Pons (tissue), 1 donor: ENCODE results near the gene JAGN1.
"Not testable (repeated sequence)": the region's sequence is repeated elsewhere in the genome, so short reads cannot be mapped to it uniquely, and the experiment has no call there.

Experiments used
- DNase-seq: peaks from one replicate; pipeline ENCODE4 v3.0.0-alpha.2; 2016; ENCODE audit warnings: low spot score

Gene JAGN1

GRCh38 chr3:9898467-9899241 lies 8.2 kb downstream of the JAGN1 start:
- no peak for DNase-seq

DNA sequence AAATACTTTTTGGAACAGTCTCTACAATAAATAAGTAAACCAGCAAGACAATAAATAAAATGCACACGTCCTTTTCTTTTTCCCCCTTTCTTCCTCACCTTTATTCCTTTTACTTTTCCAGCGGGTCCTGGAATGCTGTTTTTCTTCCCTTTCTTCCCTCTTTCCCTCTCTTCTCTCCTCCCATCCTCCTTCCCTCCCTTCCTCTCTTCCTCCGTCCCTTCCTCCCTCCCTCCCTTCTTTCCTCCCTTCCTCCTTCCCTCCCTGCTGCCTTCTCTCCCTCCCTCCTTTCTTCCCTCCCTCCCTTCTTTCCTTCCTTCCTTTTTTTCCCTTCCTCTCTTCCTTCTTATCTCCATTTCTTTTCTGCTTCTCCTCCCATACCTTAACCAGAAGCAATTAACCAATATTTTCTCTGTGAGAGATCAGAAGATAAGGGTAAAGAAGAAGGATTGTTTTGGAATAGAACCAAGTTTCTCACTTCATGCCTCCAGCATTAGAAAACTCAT lies 8.9 kb downstream of the JAGN1 start:
- DNase-seq, result no peak

DNA sequence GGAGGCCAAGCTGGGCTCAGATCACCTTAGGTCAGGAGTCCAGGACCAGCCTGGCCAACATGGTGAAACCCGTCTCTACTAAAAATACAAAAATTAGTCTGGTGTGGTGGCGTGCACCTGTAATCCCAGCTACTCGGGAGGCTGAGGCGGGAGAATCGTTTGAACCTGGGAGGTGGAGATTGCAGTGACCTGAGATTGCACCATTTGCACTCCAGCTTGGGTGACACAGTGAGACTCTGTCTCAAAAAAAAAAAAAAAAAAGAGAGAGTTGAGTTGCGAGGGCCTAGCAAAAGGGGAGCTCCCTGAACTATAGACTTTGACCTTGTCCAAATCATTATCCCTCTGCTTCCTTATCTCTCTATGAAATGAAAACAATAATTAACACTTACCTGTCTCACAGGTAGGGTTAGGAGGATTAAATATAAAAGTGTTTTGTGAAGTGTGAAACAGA lies 10.6 kb downstream of the JAGN1 start:
- DNase-seq, result not testable (repeated sequence)

DNA sequence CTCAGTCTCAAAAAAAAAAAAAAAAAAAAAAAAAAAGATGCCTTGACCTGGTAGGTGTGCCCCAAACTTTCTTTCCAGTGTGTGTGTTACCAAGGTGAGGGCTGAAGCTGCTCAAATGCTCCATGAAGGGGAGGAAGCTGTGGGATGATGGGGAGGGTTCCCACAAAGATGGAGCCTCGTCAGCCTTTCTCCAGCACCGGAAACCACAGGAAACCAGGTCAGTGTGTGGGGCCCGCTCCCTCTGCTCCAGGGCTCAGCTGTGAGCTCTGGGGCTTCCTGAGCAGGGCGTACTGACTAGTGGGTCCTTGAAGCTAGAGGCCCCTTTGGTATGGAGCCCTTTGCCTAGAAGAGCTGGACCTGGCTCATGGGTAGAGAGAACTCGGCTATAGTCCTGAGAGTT lies 11.6 kb downstream of the JAGN1 start:
- no peak for DNase-seq

DNA sequence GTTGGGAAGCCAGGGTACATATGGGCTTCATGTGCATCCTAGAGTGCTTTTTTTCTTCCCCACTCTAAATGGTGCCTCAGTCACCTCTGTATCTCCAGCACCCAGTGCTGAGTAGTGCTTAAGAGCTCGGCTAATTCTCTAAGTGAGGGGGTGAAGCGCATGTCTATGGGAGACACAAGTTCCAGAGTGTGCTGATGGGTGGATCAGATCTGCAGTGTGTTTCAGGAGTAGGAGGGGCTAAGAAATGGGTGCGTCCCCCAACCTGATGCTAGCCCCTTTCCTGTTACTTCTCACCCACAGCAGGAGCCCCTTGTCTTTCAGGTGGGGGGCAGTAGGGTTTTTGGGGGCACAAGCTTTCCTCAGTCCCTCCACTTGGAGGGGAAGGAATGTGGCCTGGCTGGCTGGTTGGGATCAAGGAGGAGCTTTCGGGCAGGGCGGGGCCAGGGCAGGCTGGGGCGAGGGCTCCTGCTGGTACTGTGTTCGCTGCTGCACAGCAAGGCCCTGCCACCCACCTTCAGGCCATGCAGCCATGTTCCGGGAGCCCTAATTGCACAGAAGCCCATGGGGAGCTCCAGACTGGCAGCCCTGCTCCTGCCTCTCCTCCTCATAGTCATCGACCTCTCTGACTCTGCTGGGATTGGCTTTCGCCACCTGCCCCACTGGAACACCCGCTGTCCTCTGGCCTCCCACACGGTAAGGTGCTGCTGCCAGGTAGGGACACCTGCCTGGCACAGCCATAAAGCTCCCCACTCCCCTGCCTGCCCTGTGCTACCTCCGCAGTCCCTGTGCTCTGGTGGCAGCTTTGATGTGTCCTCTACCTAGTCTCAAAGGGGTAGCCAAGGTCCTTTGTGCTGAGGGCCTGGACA lies 12.2 kb downstream of the JAGN1 start, which contains the start of gene IL17RE:
Gene IL17RE (plus strand): TSS at position 477 of the 866 bp plus-strand sequence. CDS start 85 bp downstream, at position 562.
- DNase-seq, result no peak

DNA sequence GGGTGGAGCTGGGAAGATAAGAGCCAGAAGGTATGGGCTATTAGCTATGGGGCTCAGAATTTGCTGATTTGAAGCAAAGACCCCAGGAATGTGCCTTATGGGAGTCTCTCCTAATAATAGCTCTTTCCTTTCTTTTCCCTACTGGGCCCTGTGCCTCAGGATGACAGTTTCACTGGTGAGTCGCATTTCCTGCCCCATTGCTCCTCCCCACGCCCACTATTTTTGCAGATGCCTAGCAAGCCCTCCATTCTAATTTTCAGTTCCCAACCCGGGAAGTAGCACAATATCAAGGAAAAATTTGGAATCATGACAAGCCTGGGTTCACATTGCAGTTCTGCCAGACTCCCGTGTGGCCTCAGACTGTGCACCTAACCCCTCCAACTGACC lies 12.8 kb downstream of the JAGN1 start:
- no peak for DNase-seq

GRCh38 chr3:9903904-9904303 lies 13.5 kb downstream of the JAGN1 start:
- no peak for DNase-seq

GRCh38 chr3:9906480-9906879 lies 16.1 kb downstream of the JAGN1 start:
- DNase-seq, result no peak

- no peak for DNase-seq
Measured at GRCh38 chr3:9908286-9908685, 17.9 kb downstream of the JAGN1 start.

DNA sequence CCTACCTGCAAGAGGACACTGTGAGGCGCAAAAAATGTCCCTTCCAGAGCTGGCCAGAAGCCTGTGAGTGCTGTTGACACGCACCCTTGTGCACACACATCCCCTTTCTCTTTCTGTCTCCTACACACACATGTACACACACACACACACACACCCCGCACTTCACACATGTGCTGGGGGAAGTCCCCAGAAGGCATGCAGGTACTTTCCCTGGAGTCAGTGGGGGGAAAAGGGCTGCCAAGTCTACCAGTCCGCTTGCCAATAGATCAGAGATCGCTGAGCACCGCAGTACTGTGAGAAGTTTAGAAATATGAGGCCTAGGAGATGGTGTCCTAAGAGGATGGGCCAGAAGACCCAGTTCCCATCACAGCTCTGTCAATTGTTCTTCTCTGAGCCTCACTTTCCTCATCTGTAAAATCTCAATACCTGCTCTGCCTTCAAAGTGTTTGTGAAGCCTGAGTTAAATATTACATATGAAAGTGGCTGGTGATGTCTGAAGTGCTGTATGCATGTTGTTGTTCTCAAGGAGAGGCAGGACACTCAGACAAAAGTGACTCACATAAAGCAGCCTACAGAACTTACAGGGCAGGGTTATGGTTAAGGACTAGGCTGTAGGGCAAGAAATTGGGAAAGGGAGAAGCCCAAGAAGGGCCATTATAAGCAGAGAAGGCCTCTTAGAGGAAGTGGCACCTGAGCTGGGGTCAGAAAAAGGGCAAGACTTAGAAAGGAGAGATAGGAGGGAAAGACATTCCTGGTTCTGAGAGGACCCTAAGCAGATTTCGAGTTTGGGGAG lies 19.0 kb downstream of the JAGN1 start:
- DNase-seq, result no peak

DNA sequence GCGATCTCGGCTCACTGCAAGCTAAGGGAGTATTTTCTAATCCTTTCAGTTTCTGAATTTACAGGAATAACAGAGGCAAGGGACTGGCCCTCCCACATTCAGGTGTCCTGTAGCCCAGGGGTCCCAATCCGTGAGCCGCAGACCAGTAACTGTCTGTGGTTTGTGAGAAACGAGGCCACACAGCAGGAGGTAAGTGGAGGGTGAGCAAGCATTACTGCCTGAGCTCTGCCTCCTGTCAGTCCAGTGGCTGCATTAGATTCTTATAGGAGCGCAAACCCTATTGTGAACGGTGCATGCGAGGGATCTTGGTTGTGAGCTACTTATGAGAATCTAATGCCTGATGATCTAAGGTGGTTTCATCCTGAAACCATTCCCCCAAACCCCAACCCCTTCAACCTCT lies 21.5 kb downstream of the JAGN1 start:
- no peak for DNase-seq

- DNase-seq, result no peak
Measured at GRCh38 chr3:9912294-9912935, 22.0 kb downstream of the JAGN1 start.

DNA sequence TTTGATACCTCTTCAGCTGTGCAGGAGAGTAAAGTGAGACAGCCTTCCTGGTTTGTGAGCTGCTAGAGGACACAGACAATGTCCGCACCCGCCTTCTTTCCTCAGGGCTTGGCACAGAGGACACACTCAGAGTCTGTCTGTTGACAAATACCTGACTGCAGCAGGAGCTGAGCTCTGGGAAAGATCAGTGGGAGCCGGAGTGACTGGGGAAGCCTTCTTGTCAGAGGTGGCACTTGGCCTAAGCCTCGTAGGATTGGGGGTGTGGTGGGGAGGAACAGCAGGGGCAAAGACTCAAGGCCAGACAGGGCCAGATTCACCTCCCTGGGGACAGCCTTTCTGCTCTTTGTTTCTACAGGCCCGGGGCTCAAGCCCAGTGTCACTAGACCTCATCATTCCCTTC lies 23.2 kb downstream of the JAGN1 start:
- no peak for DNase-seq

GRCh38 chr3:9914011-9914410 lies 23.6 kb downstream of the JAGN1 start:
- DNase-seq, result no peak

DNA sequence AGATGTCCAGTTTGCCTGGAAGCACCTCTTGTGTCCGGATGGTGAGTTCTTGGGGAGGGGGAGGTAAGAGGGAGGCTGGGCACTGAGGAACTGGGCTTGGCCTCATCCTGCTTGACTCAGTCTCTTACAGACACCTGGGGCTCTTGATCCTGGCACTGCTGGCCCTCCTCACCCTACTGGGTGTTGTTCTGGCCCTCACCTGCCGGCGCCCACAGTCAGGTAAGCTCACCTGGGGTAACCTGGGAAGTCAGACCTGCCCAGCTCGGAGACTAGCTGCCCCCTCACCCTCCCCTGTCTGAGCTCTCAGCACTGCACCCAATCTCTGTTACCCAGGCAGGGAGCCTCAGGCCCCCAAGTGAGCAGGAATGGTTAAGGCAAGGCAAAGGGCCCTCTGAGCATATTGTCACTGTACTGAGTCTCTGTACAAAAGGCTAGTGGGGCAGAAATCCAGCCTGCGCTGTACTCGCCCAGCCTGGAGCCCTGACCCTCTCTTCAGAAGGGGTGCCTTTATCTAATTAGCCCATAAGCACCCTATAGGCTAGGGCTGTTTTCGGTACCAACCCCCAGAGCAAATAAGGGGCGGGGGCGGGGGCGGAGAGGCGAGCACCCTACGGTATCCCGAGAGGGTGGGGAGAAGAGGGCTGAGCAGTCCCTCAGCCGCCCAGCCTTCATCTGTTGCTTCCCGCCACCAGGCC lies 24.3 kb downstream of the JAGN1 start:
- DNase-seq, result no peak

GRCh38 chr3:9915254-9916141 lies 25.1 kb downstream of the JAGN1 start:
- DNase-seq, result peak; percentile 37

DNA sequence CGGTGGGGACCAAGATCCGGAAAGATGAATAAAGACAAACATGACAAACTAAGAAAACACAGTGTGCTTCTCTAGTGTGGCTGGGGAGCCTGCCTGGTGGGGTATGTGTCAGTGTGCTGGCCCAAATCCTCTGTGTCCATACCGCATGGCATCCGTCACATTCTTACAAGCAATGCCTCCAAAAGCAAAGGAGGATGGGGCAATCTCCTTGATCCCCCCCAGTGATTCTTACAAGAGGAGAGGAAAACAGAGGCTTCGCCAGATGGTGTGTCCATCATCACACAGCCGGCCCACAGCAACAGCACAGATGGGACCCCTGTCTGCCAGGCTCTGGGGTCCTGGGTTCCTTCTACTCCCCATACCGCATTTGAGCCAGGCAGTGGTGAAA lies 25.9 kb downstream of the JAGN1 start:
- no peak for DNase-seq

GRCh38 chr3:9916734-9917680 lies 26.6 kb downstream of the JAGN1 start, which contains the start of gene IL17RC:
Gene IL17RC, plus strand, starts transcription at chr3:9917098. Its CDS starts 218 bp downstream, at chr3:9917316.
- peak; percentile 33 for DNase-seq

- DNase-seq, result no peak
Measured at GRCh38 chr3:9917820-9918219, 27.4 kb downstream of the JAGN1 start.
